ENCODE results near the gene GPX6.
"Not testable (repeated sequence)": the region's sequence is repeated elsewhere in the genome, so short reads cannot be mapped to it uniquely, and the experiment has no call there.

GPX6 gene

DNA sequence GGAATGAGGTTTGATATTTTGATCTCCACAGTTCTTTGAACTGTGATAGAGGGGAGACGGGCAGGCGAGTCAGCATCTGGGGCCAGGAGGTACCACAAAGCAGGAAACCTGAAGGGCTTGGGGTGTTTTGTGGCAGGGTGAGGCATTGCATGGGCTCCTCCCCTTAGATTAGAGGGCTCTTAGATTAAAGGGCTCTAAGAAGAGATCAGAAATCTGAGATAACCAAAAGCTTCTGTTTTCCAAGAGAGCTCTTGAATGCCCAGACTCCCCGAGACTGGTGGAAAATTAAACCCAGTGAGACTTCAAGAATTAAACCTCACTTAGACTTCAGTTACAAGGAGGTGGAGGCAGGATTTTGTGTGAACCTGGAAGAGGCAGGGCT lies 7.6 kb upstream of the GPX6 start:
- no peak for DNase-seq

DNA sequence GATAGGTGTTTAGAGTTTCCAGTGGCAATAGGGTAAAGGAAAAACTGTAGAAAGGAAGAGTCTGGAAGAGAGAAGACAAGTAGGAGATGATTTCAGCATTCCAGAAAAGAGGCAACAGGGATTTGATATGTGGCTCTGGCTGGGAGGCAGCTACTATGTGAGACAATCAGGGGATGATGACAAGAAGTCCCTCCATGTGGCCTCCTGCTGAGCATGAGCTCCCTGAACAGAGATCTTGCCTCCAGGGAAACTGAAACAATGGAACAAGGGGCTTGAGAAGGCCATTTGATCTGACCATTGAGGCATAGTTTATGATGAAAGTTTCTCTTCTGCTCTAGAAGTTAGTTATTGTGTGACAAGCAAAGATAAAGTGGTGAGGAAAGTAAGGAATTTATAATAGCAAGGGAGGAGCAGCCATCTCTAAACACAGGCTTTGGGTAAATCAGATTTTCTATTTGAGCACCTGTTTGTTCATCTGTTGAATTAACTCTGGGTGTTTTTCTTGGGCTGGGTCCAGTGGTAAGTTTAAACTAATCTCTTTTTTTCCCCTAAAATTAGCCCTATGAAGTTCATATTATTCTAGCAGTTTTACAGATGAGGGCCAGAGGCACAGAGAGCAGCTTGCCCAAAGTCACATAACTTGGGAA lies 7.1 kb upstream of the GPX6 start:
- no peak for DNase-seq

DNA sequence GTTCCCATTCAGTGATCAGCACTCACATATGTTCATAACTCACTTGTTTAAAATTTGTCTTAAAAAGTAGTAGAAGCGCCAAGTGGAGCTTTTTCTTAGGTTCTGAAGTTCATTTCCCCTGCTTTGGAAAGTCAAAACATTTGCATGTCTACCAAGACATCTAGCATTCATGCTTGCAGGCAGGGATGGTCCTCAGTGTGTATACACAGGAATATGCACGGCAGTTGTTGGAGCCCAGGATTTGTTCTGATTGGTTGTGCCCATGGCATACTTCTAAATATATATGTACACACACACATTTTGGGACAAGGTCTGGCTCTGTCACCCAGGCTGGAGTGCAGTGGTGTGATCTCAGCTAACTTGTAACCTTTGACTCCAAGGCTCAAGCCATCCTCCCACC lies 2.4 kb upstream of the GPX6 start:
- no peak for DNase-seq

DNA sequence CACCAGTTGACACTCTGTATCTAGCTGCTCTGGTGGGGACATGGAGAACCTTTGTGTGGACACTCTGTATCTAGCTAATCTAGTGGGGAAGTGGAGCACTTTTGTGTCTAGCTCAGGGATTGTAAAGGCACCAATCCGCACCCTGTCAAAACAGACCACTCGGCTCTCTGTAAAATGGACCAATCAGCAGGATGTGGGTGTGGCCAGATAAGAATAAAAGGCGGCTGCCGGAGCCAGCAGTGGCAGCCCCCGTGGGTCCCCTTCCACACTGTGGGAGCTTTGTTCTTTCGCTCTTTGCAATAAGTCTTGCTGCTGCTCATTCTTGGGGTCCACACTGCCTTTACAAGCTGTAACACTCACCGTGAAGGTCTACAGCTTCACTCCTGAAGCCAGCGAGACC lies 3.2 kb downstream of the GPX6 start:
- DNase-seq = not testable (repeated sequence)

DNA sequence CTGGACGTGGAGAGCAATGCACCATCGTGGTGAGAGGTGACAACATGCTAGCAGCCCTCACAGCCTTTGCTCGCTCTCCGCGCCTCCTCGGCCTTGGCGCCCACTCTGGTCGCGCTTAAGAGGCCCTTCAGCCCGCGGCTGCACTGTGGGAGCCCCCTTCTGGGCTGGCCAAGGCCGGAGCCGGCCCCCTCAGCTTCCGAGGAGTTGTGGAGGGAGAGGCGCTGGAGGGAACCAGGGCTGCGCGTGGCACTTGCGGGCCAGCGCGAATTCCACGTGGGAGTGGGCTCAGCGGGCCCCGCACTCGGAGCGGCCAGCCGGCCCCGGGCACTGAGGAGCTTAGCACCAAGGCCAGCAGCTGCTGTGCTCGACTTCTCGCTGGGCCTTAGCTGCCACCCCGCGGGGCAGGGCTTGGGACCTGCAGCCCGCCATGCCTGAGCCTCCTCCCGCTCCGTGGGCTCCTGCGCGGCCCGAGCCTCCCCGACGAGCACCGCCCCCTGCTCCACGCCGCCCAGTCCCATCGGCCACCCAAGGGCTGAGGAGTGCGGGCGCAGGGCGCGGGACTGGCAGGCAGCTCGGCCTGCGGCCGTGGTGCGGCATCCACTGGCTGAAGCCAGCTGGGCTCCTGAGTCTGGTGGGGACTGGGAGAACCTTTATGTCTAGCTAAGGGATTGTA lies 3.8 kb downstream of the GPX6 start:
- no peak for DNase-seq

DNA sequence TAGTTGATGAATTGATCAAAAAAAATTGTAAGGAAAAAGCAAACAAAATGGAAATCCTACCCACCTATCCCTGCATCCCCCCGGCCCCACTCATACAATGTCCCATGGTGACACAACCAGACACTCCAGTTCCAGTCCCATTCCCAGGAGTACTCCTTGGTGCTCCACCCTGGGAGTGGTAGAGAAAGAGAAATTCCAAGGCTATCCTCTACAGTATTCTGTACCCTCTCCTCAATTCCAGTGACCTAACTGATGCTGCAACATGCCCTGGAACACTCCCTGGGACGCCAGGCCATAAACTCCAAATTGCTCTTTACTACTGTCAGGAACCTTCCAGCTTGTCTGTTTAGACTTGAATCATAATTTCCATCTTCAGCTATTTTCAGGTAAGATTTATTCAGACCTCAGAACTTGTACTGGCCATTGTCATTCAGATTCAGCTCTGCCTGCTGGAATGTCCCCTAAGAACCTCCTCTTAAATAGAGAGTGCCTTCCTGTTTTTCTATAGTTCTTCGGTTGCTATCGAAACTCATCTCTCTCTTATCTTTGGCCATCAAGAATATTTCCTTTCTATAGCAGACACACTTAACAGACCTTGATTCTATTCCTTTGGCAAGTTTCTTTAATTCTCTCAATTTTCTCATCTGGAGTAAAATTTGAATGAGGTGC lies 8.7 kb downstream of the GPX6 start:
- DNase-seq = no peak

DNA sequence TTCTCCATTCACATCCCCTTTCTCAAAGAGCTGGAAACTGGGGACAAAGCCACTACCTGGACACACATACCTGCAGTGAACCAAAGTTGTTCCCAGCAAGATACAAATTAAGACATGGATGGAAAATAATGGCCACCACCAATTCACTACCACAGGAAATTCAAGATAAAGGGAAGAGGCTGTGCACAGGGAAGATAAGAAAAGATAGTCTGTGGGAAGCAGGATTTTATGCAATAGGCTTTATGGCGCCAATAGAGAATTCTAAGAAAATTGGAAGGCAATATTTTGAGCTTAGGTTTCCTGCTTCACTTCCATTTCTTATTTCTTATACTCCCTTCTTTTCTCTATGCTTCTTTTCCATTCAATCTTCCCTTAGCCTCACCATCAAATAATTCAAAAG lies 9.9 kb downstream of the GPX6 start:
- DNase-seq = no peak

DNA sequence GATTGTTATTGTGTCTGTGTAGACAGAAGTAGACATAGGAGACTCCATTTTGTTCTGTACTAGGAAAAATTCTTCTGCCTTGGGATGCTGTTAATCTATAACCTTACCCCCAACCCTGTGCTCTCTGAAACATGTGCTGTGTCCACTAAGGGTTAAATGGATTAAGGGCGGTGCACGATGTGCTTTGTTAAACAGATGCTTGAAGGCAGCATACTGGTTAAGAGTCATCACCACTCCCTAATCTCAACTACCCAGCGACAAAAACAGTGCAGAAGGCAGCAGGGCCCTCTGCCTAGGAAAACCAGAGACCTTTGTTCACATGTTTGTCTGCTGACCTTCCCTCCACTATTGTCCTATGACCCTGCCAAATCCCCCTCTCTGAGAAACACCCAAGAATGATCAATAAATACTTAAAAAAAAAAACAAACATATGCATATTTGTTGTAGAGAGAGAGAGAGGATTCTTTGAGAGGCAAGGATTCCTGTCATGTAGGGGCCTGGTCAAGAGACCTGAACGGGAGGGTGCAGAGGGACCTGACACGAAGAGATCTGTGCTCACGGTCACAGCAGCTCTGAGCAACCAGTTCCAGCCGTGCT lies 12.8 kb downstream of the GPX6 start:
- not testable (repeated sequence) for DNase-seq

DNA sequence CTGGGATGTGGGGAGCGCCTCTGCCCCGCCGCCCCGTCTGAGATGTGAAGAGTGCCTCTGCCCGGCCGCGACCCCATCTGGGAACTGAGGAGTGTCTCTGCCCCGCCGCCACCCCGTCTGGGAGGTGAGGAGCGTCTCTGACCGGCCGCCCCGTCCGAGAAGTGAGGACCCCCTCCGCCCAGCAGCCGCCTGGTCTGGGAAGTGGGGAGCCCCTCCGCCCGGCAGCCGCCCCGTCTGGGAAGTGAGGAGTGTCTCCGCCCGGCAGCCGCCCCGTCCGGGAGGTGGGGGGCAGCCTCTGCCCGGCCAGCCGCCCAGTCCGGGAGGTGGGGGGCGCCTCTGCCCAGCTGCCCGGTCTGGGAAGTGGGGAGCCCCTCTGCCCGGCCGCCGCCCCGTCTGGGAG lies 13.5 kb downstream of the GPX6 start:
- not testable (repeated sequence) for DNase-seq

DNA sequence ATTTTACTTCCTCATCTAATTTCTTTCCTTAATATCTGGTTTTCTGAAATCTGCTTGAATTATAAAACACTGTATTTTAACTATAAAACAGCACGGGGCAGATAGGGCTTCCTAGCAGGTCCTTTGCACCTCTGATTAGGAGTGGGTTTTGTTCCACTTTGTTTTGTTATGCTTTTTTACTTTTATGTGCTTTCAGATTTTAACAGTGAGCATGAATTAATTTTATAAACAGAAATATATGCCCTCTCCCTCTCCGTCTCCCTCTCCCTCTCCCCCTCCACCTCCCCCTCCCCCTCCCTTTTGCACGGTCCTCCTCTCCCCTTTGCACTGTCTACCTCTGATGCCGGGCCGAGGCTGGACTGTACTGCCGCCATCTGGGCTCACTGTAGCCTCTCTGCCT lies 14.3 kb downstream of the GPX6 start:
- DNase-seq = no peak

DNA sequence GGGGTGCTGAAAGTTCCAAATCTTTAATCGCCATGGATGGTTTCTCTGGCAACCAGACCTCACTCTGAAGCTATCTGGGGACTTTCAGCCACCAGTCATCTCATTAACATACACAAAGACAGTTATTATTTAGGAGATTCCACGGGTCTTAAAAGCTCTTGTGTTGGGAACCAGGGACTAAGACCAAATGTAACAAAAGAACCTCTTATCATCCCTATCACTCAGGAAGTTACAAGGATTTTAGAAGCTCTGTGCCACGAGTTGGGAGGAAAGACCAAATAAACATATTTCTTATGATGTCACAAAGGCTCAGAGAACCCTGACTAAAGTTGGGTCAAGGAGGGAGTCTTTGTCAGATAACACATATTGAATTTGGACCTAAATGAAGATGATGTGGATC lies 17.7 kb downstream of the GPX6 start:
- DNase-seq = no peak

DNA sequence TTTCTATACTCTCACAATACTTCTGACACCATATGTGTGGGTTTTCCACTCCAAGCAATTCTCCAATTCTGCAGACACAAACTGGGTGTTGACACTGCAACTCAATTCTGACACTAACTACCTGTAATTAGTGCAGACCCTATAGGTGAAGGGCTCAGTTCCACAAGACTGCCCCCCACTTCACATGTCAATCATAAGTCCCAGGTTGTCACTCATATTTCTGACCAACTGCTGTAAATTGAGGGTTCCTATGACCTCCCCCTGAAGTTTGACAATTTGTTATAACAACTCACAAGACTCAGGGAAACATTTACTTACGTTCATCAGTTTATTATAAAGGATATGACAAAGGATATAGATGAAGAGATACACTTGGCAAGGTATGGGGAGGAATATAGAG lies 18.3 kb downstream of the GPX6 start:
- no peak for DNase-seq

DNA sequence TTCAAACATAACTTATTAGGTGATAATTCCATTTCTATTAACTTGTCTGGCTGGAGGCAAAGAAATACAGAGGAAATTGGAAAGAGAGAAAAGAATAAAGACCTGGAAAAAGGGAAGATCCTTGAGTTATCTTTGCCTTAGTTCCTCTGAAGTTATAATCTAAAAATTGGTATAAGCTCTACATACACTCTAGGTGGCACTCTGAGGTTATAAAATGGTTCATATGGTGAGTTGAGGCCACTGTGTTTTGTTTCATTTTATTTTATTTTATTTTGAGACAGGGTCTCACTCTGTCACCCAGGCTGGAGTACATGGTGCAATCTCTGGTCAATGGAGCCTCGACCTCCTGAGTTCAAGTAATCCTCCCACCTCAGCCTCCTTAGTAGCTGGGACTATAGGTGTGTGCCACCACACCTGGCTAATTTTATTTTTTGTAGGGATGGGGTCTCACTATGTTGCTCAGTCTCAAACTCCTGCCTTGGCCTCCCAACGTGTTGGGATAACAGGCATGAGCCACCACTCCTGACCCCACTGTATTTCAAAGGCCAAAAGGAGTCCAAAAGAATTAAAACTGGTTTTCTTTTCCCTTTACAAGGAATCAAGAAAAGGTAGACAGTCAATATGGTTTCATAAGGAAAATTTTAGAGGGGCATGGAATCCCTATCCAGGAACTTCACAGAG lies 19.4 kb downstream of the GPX6 start:
- DNase-seq = no peak

DNA sequence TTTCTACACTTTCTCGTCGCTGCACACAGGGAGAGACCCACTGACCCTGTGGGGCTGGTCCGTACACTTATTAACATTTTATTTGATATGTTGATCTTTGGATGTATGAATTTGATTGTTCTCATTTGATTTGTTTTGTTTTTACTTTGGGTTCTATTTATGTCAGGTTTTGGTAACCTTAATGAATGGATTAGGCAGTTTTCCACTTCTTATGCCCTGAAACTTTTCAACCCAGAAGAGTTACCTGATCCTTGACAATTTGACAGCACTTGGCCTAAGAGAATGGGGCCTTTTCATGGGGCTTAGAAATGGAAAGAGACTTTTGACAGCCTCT lies 23.6 kb downstream of the GPX6 start:
- no peak for DNase-seq

DNA sequence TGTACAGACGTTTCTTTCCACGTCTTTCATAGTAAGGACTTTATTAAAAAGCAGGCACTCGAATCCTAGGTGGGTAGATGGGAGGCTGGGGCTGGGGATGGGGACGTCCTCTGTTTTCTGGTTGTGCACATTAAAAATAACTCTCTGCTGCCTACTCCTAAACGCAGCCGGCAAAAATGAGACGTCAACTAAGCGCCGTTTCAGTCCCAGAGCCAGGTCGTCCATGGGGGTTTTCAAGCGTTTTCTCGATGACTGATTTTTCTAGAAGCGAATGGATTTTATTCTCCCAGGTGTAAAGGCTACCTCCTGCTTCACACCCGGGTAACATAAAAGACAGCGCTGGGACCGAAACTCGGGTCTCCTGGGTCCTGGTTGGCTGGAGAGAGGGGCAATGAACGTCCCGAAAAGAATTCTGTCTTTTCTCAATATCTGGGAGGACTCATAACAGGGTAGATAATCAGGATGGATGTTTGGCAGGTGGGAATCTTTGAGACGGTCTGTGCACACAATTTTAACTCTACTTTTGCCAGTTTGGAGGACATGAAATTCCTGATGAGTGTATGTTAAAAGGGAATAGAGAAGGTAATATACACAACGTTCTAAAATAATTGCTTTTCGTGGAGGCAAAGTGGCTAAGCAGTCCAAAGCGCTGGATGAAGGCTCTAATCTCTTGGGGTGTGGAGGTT lies 25.2 kb downstream of the GPX6 start:
- DNase-seq = no peak

DNA sequence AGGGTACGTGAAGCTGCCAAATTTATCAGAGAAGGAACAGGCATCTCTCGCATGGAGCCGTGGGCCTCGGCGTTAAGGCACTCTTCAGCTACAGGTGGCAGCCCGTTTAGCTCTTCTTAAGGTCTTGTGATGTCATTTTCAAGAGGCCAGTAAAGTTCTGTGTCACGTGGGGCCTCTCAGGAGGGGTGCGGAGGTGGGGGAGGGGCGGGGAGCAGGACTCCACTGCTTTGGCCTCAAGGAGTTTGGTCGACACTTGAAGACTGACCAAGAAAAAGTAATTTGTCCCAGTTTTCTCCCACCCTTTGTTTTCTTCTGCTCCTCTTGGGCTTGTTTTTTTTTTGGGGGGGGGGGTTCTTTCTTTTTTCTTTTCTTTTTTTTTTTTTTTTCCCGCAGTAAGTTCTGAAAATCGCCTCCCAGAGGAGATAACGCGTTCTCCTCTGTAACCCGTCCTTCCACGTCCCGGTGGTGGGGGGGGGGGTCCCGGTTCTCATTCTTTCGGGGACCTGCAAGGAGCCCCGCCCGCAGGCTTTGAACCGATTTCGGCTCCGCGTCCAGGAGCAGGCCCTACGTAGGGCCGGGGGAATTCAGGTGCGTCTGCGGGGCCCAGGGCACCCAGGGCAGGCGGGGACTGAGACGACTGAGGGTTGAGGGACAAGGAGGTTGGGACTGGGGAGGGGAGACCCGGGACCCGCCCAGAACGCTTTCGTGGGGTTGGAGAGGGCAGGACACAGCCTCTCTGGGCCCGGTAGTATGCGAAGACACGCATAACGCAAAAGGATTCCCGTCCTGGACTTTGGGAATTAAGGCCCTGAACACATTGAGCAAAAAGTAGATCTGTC lies 26.0 kb downstream of the GPX6 start:
- no peak for DNase-seq

DNA sequence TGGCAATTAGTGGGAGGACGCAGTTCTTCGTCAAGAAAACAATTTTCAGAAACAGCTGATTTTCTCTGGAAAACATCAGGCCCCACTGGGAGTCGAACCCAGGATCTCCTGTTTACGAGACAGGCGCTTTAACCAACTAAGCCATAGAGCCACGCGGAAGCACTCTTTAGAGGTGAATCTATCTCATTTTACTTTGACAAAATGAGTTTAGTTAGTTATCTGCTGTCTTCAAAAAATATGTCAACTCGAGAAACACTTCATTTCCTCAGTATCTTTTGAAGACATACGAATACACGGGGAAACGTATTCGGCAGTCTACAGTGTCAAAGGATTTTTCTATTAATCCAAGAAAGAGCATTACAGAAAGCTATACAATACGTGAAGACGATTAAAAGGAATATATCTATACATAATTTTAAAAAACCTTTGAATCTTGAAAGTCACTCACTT lies 26.7 kb downstream of the GPX6 start:
- DNase-seq = no peak

DNA sequence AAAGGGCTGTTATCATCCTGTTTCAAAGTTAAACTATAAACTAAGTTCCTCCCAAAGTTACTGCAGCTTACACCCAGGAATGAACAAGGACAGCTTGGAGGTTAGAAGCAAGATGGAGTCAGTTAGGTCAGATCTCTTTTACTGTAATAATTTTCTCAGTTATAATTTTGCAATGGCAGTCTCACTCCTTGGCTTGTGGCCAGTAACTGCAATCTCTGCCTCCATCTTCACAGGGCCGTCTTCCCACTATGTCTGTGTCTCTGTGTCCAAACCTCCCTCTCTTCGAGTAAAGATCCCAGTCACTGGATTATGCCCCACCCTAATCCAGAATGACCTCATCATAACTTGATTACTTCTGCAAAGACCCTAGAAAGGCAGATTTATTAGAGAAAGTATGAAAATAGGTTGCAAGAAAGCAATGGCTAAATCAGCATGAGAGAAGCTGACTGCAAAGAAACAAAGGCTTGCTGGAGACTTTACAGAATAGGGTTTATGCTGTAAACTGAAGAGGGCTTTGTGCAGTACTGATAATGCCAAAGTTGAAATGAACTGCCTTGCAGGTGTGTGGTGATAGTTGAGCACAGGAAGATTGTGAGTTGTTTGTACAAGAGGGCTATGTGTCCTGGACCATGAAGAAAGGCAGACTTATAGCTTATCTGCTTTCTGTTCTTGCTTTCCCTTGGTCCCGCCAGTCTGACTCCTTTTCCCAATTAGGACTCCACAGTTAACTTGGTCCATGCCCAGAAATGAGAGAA lies 28.4 kb downstream of the GPX6 start:
- DNase-seq = no peak

DNA sequence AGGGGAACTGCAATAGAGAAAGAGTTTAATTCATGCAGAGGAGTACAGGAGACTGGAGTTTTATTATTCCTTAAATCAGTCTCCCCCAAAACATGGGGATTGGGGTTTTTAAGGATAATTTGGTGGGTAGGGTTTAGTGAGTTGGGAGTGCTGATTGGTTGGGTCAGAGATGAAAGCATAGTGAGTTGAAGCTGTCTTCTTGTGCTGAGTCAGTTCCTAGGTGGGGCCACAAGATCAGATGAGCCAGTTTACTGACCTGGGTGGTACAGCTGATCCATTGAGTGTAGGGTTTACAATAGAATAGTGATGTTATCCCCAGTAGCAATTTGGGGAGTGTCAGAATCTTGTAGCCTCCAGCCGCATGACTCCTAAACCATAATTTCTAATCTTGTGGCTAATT lies 29.1 kb downstream of the GPX6 start:
- DNase-seq = no peak

DNA sequence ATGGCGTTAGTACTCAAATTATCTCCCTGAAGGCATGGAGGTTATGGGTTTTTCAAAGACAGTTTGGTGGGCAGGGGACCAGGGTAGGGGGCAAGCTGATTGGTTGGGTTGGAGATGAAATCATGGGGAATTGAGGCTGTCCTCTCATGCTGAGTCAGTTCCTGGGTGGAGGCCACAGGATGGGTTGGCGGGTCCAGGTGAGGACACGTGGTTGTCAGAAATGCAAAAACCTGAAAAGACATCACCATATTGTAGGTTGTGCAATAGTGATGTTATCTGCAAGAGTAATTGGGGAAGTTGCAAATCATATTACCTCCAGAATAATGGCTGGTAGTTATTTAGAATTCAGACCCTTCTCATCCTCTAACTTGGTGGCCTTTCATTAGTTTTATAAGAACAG lies 30.1 kb downstream of the GPX6 start:
- DNase-seq = no peak

DNA sequence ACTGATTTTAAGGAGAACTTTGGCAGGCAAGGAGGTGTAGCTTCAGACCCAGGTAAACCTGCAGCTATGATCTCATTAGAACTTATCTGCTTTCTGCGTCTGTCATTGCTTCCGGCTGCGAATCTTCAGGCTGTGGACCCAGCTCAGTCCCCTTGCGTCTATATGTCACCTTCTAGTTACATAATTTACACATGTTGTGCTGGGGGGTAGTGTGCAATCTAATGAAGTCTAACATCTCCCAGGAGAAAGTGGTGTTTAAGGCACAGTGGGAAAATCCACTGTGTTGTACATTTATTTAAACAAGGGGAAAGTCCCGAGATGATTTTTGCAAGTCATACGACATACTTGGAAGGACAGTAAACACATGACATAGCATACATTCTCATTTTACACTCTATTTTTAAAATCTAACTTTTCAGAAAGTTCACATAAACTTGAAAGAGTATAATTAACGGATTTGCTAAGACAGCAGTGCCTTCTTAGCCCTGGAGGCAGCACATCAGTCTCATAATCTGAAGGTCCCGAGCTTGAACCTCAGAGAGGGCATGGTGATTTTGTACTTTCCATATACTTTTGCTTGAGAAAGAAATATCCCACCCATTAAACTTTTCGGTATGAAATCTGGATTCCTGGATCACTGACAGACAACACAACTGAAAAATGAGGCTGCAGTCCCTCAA lies 35.2 kb downstream of the GPX6 start:
- no peak for DNase-seq
